ENCODE measurements around the gene COL25A1. TPM values are rescaled to one million over a fixed set of nuclear protein-coding genes. Genes with fewer than 3 reads are reported as not detected.

Gene COL25A1
- total RNA-seq, 1 experiment from 2014 or later: not detected

GRCh38 chr4:108786351-108786750 lies 516.1 kb downstream of the COL25A1 start (continued):
- TF ChIP-seq JUND (IDR thresholded peaks at IDR 0.05): no peak
- no peak for TF ChIP-seq POLR2AphosphoS5 (IDR thresholded peaks at IDR 0.05; ENCODE audit: low read depth, low read length)
- no peak for TF ChIP-seq CBX3 (IDR thresholded peaks at IDR 0.05; ENCODE audit: low read depth)
- no peak for TF ChIP-seq TCF7L2 (IDR thresholded peaks at IDR 0.05; ENCODE audit: borderline replicate concordance, extremely low read depth, insufficient read depth, insufficient read length)
- no peak for TF ChIP-seq SIN3A (IDR thresholded peaks at IDR 0.05; ENCODE audit: low read depth)

- POLR2A ChIA-PET: no interaction called here
- ATAC-seq (peak; percentile 54; the same call in 1 of the 2 replicates), DNase-seq (ENCODE audit: low read depth, low spot score) (peak; percentile 12)
- H3K4me1 ChIP-seq (ENCODE audit: control insufficient read depth in 1 of 2, insufficient read depth in 2 of 2, low read length in 2 of 2): no peaks in the 10 kb centered on the region
- CTCF ChIA-PET: interaction anchor here (1.3 kb wide), 1 partner anchor 765 kb away, joined by 4 read pairs; no protein-coding TSS in a partner anchor
- intact Hi-C loops (cut with micrococcal nuclease): loop anchor here (2.0 kb wide), 1 partner anchor 101 kb away; no protein-coding TSS in a partner anchor
- H4K20me1 ChIP-seq (ENCODE audit: insufficient read depth): no peaks in the 10 kb centered on the region
- H3K79me2 ChIP-seq (ENCODE audit: insufficient read depth, low read length): no peaks in the 10 kb centered on the region
- H3K27me3 ChIP-seq (ENCODE audit: insufficient read depth, low read length): no peaks in the 10 kb centered on the region
- no peaks in the 10 kb centered on the region for H3K36me3 ChIP-seq (ENCODE audit: control insufficient read depth in 1 of 2, insufficient read depth in 2 of 2, low read length in 2 of 2)
- H2AFZ ChIP-seq (ENCODE audit: low read depth, low read length, poor library complexity, severe bottlenecking): no peak overlapping the region
- no peak overlapping the region for H3K4me3 ChIP-seq (replicated peaks in 1 of 2; ENCODE audit: low read depth in 1 of 2, low read length in 2 of 2)
- H3K9me2 ChIP-seq (ENCODE audit: insufficient read depth): no peaks in the 10 kb centered on the region
- TF ChIP-seq SIN3A (IDR thresholded peaks at IDR 0.05; ENCODE audit: low read depth) (no peak), RAD21 (IDR thresholded peaks at IDR 0.05; ENCODE audit: low read depth) (peak; percentile 55), CTCF (IDR thresholded peaks at IDR 0.05 in 2 of 3, conservative IDR thresholded peaks at IDR 0.05 in 1 of 3; ENCODE audit: borderline replicate concordance in 1 of 3, insufficient read depth in 1 of 3, low read depth in 2 of 3, low read length in 2 of 3) (peak; percentile 30 to 45 (median 35); a peak in 3 of 6 replicates)
- BruUV-seq (replicated peaks): no TSS peak
- RAD21 ChIA-PET (ENCODE audit: low non-redundant PET in 1 of 2, low total read pairs in 2 of 2, uncharacterized antibody in 2 of 2, unreplicated experiment in 2 of 2): interaction anchor here in 1 of 2 experiments (0.7 kb wide), 1 partner anchor 99 kb away, joined by 3 read pairs; no protein-coding TSS in a partner anchor
- H3K27ac ChIP-seq (ENCODE audit: low read depth, low read length): no peak overlapping the region
- H3K9ac ChIP-seq (ENCODE audit: low read length): no peak overlapping the region
- no peaks in the 10 kb centered on the region for H3K9me3 ChIP-seq (ENCODE audit: control insufficient read depth in 1 of 2, insufficient read depth in 1 of 2, low read depth in 1 of 2, low read length in 2 of 2)
- no peak overlapping the region for H3K4me2 ChIP-seq (ENCODE audit: low read length)
These were observed 518.6 kb downstream of the COL25A1 start for GRCh38 chr4:108783665-108784463.
